K562 (cell line): Measurements from ENCODE around the gene SMC5. TPM values are rescaled to one million over a fixed set of nuclear protein-coding genes. Genes with fewer than 3 reads are reported as not detected.

ENCODE experiments used
- ATAC-seq: fragments of 200-7000 bp; cut with Tn5 transposase; 3 replicates; pipeline ENCODE4 v1.9.1; 2020; ENCODE audit warnings: moderate library complexity
- BruUV-seq: library from RNA; stranded (reverse); fragments of 400-500 nt; replicated peaks from 2 replicates; lab custom pipeline; 2021; lab: Mats Ljungman, UMichigan
- CTCF ChIA-PET: fragments of 300-600 bp; formaldehyde crosslinking; extraction: SDS; loops from one replicate; lab custom pipeline; 2021; ENCODE audit warnings: low intra/inter-chr PET ratio; lab: Yijun Ruan, JAX
- POLR2A ChIA-PET: fragments of 300-600, 350-650 bp; sonication (Branson Sonifier 250); formaldehyde crosslinking; extraction: SDS; loops from one replicate; lab custom pipeline; 2021; ENCODE audit warnings: antibody characterized with exemption, inconsistent platforms; lab: Yijun Ruan, JAX
- DNase-seq, 4 experiments: peaks; one replicate each; pipeline versions ENCODE4 v3.0.0 to v3.0.0-alpha.2; 2011 to 2018; ENCODE audit warnings: low spot score in 3 of 4, mixed read lengths in 3 of 4; ENCODE audit errors: extremely low read depth in 1 of 4
- FAIRE-seq: peaks from 2 replicates; lab custom pipeline; 2011; peaks lifted over from hg19 to GRCh38; lab: Jason Lieb, UNC
- H2AFZ ChIP-seq: 2 replicates; pipeline ENCODE4 v1.6.0; 2011; ENCODE audit warnings: low read depth, low read length, control low read depth, inconsistent platforms
- H3K27ac ChIP-seq: fragments of 200-600 bp; 3 replicates; pipeline ENCODE4 v1.8.0; 2011; ENCODE audit warnings: low read depth, mild to moderate bottlenecking, control low read depth, inconsistent platforms, low read length, moderate library complexity, mixed read lengths; ENCODE audit errors: extremely low read depth
- H3K27me3 ChIP-seq, 2 experiments: fragments of 300-600 bp in 1 of 2; 2 replicates in 1 of 2; 3 replicates in 1 of 2; pipeline versions ENCODE4 v1.6.0 to v1.8.0; 2011; ENCODE audit warnings: inconsistent platforms in 2 of 2, low read length in 2 of 2, mild to moderate bottlenecking in 1 of 2, mixed read lengths in 1 of 2, moderate library complexity in 1 of 2; ENCODE audit not compliant: control insufficient read depth in 2 of 2, insufficient read depth in 2 of 2
- H3K36me3 ChIP-seq: fragments of 300-600 bp; 3 replicates; pipeline ENCODE4 v1.8.0; 2011; ENCODE audit warnings: mild to moderate bottlenecking, low read length, inconsistent platforms; ENCODE audit not compliant: control insufficient read depth, insufficient read depth
- H3K4me1 ChIP-seq, 2 experiments: fragments of 200-600 bp in 1 of 2; replicated peaks in 1 of 2; 2 replicates in 1 of 2; 3 replicates in 1 of 2; pipeline versions ENCODE4 v1.5.1 to v1.8.0; 2011; ENCODE audit warnings: inconsistent platforms in 2 of 2, low read length in 2 of 2, mild to moderate bottlenecking in 1 of 2, mixed read lengths in 1 of 2, moderate library complexity in 1 of 2; ENCODE audit not compliant: control insufficient read depth in 2 of 2, insufficient read depth in 2 of 2
- H3K4me2 ChIP-seq: 2 replicates; pipeline ENCODE4 v1.6.1; 2011; ENCODE audit warnings: low read length, control low read depth, inconsistent platforms, mixed read lengths; ENCODE audit not compliant: insufficient read depth
- H3K4me3 ChIP-seq: fragments of 200-600 bp; sonication (generic), shearing (Covaris generic); 2 replicates; pipeline ENCODE4 v1.5.1; 2016; ENCODE audit warnings: control low read depth, inconsistent platforms
- H3K79me2 ChIP-seq: fragments of 200-600 bp; 3 replicates; pipeline ENCODE4 v1.8.0; 2011; ENCODE audit warnings: low read length, inconsistent platforms; ENCODE audit not compliant: control insufficient read depth, insufficient read depth
- H3K9ac ChIP-seq, 2 experiments: 2 replicates each; pipeline versions ENCODE4 v1.6.0 to v1.6.1; 2011; ENCODE audit warnings: low read depth in 2 of 2, low read length in 2 of 2, control low read depth in 1 of 2, inconsistent platforms in 1 of 2, mild to moderate bottlenecking in 1 of 2, mixed read lengths in 1 of 2; ENCODE audit not compliant: insufficient read depth in 1 of 2
- H3K9me1 ChIP-seq: one replicate; pipeline ENCODE4 v1.6.0; 2011; ENCODE audit warnings: inconsistent platforms, mild to moderate bottlenecking, low read length, moderate library complexity; ENCODE audit not compliant: control insufficient read depth, insufficient read depth
- H3K9me3 ChIP-seq: replicated peaks from 2 replicates; pipeline ENCODE4 v1.5.1; 2011; ENCODE audit warnings: low read depth, low read length, inconsistent platforms; ENCODE audit not compliant: control insufficient read depth, insufficient read depth
- H4K20me1 ChIP-seq: replicated peaks from 2 replicates; pipeline ENCODE4 v1.6.1; 2011; ENCODE audit warnings: low read length, inconsistent platforms, mixed read lengths; ENCODE audit not compliant: control insufficient read depth, insufficient read depth
- MAZ ChIP-seq, 2 experiments: fragments of 450-650 bp in 1 of 2; sonication (generic) in 1 of 2; formaldehyde crosslinking; IDR thresholded peaks in 1 of 2; conservative IDR thresholded peaks in 1 of 2; 2 replicates each; pipeline versions ENCODE4 v1.4.0 to v1.5.0; 2020; ENCODE audit warnings: mild to moderate bottlenecking in 1 of 2, missing genetic modification reagents in 1 of 2
- NFIC ChIP-seq: fragments of 450-650 bp; IDR thresholded peaks from 2 replicates; pipeline ENCODE4 v1.6.1; 2017; ENCODE audit warnings: mild to moderate bottlenecking, inconsistent platforms
- SRSF1 ChIP-seq: fragments of 200-400 bp; formaldehyde crosslinking; IDR thresholded peaks from 2 replicates; pipeline ENCODE4 v1.6.1; 2017; ENCODE audit warnings: mild to moderate bottlenecking, low read depth, low read length, moderate library complexity
- WGBS: fragments of 100-300 bp; shearing (Covaris generic); methylation state at CpG from one replicate; pipeline ENCODE4 v1.1.6; 2016; ENCODE audit warnings: low coverage, mixed read lengths; ENCODE audit not compliant: insufficient coverage; ENCODE audit errors: missing lambda C conversion rate; 5-methylcytosine and 5-hydroxymethylcytosine counted together
- in situ Hi-C: fragments of 300-500 bp; cut with MboI; formaldehyde crosslinking; loops from 4 replicates; pipeline ENCODE4 v1.15.0; 2018; ENCODE audit warnings: inconsistent platforms, mixed read lengths
- intact Hi-C: fragments of 100-400 bp; cut with micrococcal nuclease; formaldehyde crosslinking; loops from 2 replicates; pipeline ENCODE4 v1.14.2; 2022
- polyA plus RNA-seq, 8 experiments: library from polyadenylated mRNA; depleted of rRNA in 4 of 8; stranded (reverse) in 5 of 8; unstranded in 3 of 8; fragments of >200 nt; fragmentation: Nextera tagmentation in 2 of 8; fragmentation: Illumina TruSeq in 1 of 8; extraction: Ambion mirVana in 2 of 8; extraction: Trizol in 1 of 8; gene quantifications; 2 replicates each; pipeline versions ENCODE4 v1.2.1 to v1.2.3, GENCODE V29; 2011 to 2014; ENCODE audit warnings: inconsistent platforms in 1 of 8, missing spikeins in 1 of 8
- total RNA-seq, 7 experiments: library from RNA; depleted of rRNA in 6 of 7; stranded (reverse); fragments of >200 nt in 6 of 7; fragmentation: Illumina TruSeq in 2 of 7; extraction: Trizol in 2 of 7; gene quantifications; 2 replicates each; pipeline versions ENCODE4 v1.2.1 to v1.2.3, GENCODE V29; 2011 to 2021; ENCODE audit warnings: low replicate concordance in 1 of 7
- TF ChIP-seq, protein P1 (sequence below), 3 experiments: IDR thresholded peaks in 2 of 3; conservative IDR thresholded peaks in 1 of 3; 2 replicates each; pipeline ENCODE4 v1.5.1; 2011 to 2012; ENCODE audit warnings: low read length in 3 of 3, mild to moderate bottlenecking in 3 of 3, control low read depth in 2 of 3, improper control_type of control experiment in 1 of 3, inconsistent platforms in 1 of 3, low read depth in 1 of 3, mixed read lengths in 1 of 3, moderate library complexity in 1 of 3; ENCODE audit not compliant: insufficient read depth in 2 of 3

Gene SMC5
- total and polyA plus RNA-seq, 9 of the 15 experiments (the other 6 are each of a cell fraction or from before 2014, with no cell fraction given): 3.5 to 43.2 (median 21.4) TPM

DNA sequence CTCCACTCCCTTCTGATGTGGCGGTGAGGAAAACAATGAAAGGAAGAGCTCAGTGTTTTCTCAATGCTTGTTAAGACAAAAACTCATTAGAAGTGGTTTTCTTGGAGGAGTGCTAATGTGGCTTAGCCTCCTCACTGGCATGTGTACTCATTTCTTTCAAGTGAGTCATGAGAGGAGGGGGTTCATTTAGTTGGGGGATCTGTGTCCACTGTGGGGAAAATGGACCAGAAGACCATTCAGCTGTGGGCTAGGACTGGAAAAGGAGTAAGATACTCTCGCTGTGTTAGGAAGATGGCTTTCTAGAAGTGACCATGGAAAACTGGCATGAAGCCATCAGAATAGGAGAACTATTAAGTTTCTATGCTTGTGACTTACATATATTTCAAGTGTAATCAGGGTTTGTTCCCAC, 132.2 kb downstream of the SMC5 start:
- peak; percentile 39 for TF ChIP-seq NFIC
- no peak for TF ChIP-seq MAZ (CRISPR knock-in tag; conservative IDR thresholded peaks at IDR 0.05 in 1 of 2, IDR thresholded peaks at IDR 0.05 in 1 of 2)
- intact Hi-C loops: no loop called here
- Histone ChIP-seq H3K4me3 (no peak overlapping the region), H4K20me1 (peaks cover 26% of the 10 kb centered on the region), H3K9ac (no peak overlapping the region), H3K4me1 (no peaks in the 10 kb centered on the region; a peak in 1 of 5 replicates), H3K27me3 (no peaks in the 10 kb centered on the region), H3K27ac (no peak overlapping the region), H3K36me3 (peaks cover 15% of the 10 kb centered on the region; the same call in 1 of the 3 replicates), H2AFZ (no peak overlapping the region), H3K9me1 (no peaks in the 10 kb centered on the region), H3K4me2 (no peak overlapping the region), H3K9me3 (no peaks in the 10 kb centered on the region), H3K79me2 (peaks cover 71% of the 10 kb centered on the region)
- WGBS: 71% methylated on average over 2 of the region's 2 CpGs
- no peak for DNase-seq
- BruUV-seq: no TSS peak
- no peak for FAIRE-seq
- no peak; the same call in 2 of the 3 replicates for ATAC-seq
- POLR2A ChIA-PET: interaction anchor here (0.6 to 2.2 kb wide), 3 partner anchors 8 to 17 kb away, joined by 3 to 8 read pairs (median 4); no protein-coding TSS in a partner anchor
- in situ Hi-C loops: no loop called here
- CTCF ChIA-PET: no interaction called here

DNA sequence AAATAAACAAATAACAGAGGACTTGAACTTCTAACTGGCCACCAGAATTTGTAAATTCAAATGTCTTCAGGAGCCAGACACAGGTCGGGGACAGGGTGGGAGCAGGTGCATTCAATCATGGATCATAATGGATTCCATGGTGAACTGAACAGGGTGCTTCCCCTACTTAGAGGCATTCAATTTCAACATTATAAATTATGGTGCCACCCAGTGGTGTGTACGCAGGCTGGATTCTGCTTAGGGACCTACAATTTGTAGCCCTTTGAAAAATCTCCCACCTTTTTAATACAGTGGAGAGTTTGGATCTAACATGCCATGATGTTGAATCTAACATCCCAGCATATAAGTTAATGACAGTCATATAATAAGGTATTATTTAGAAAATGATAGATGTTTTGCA, 133.4 kb downstream of the SMC5 start:
- no TSS peak for BruUV-seq
- Histone ChIP-seq H3K9me1 (no peaks in the 10 kb centered on the region), H3K4me3 (no peak overlapping the region), H3K4me2 (no peak overlapping the region), H3K9me3 (no peaks in the 10 kb centered on the region), H3K36me3 (0 out of 3 replicates have a peak, but pooled peaks cover 7% of the 10 kb centered on the region), H2AFZ (no peak overlapping the region), H3K79me2 (peaks cover 82% of the 10 kb centered on the region), H4K20me1 (peaks cover 29% of the 10 kb centered on the region), H3K27ac (no peak overlapping the region), H3K9ac (no peak overlapping the region), H3K27me3 (no peaks in the 10 kb centered on the region), H3K4me1 (no peaks in the 10 kb centered on the region; a peak in 2 of 5 replicates)
- in situ Hi-C loops: no loop called here
- 47% methylated on average over 2 of the region's 2 CpGs for WGBS
- no peak for TF ChIP-seq SRSF1
- TF ChIP-seq, protein P1, sequence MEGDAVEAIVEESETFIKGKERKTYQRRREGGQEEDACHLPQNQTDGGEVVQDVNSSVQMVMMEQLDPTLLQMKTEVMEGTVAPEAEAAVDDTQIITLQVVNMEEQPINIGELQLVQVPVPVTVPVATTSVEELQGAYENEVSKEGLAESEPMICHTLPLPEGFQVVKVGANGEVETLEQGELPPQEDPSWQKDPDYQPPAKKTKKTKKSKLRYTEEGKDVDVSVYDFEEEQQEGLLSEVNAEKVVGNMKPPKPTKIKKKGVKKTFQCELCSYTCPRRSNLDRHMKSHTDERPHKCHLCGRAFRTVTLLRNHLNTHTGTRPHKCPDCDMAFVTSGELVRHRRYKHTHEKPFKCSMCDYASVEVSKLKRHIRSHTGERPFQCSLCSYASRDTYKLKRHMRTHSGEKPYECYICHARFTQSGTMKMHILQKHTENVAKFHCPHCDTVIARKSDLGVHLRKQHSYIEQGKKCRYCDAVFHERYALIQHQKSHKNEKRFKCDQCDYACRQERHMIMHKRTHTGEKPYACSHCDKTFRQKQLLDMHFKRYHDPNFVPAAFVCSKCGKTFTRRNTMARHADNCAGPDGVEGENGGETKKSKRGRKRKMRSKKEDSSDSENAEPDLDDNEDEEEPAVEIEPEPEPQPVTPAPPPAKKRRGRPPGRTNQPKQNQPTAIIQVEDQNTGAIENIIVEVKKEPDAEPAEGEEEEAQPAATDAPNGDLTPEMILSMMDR (IDR thresholded peaks at IDR 0.05 in 2 of 3, conservative IDR thresholded peaks at IDR 0.05 in 1 of 3; ENCODE audit: insufficient read depth in 2 of 3, low read depth in 1 of 3, low read length in 3 of 3): peak in 1 of 3 experiments; percentile 32; a peak in 2 of 6 replicates
- DNase-seq (no peak), FAIRE-seq (no peak), ATAC-seq (peak; percentile 69)
- ChIA-PET CTCF (no interaction called here), POLR2A (interaction anchor here (0.7 kb wide), 1 partner anchor 311 kb away, joined by 3 read pairs; no protein-coding TSS in a partner anchor)
- intact Hi-C loops: no loop called here
